ENCODE data around the gene PBX3. TPM values are rescaled to one million over a fixed set of nuclear protein-coding genes. Genes with fewer than 3 reads are reported as not detected.

Gene PBX3
- total RNA-seq, 2 donors from 2014 or later = 37.5 to 46.1 TPM

DNA sequence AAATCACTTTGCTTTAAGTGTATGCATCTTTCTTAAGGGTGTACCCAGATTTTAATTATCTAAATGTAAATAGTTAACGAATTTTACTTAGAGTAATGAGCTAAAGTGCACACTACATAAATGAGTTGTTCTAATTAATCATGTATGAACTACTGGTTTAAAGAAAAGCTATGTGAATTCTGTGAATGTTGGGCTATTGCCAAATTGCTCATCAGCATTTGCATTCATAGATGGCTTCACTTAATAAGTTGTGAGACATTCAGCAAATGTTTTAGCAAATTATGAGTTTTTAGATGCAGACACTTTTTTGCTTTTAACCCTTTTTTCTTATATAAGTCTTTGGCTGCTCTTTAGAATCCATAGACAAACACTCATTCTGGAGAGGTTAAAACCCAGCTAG, 175.7 kb downstream of the PBX3 start:
- DNase-seq = no peak
- H3K4me3 ChIP-seq (ENCODE audit: low read length) = no peak overlapping the region
- H3K36me3 ChIP-seq (ENCODE audit: control insufficient read depth, insufficient read depth, low read length) = peaks cover 3% of the 10 kb centered on the region
- no peaks in the 10 kb centered on the region for H3K27me3 Mint-ChIP-seq (ENCODE audit: insufficient read depth)
- H3K36me3 Mint-ChIP-seq (ENCODE audit: low read depth) = peaks cover 9% of the 10 kb centered on the region
- H3K27ac ChIP-seq (ENCODE audit: low read depth, low read length) = no peak overlapping the region
- no peaks in the 10 kb centered on the region for H3K9me3 ChIP-seq (ENCODE audit: control insufficient read depth, low read length)
- H3K4me3 Mint-ChIP-seq = no peak overlapping the region
- 92 to 100% methylated on average over 1 of the region's 1 CpG for WGBS, 2 experiments (ENCODE audit: insufficient coverage in 1 of 2, insufficient read length in 1 of 2)
- no peaks in the 10 kb centered on the region for H3K9me3 Mint-ChIP-seq
- no peak overlapping the region for H3K9ac ChIP-seq (ENCODE audit: extremely low read depth, low read length, poor library complexity, severe bottlenecking)
- H3K27ac Mint-ChIP-seq = no peak overlapping the region
- no peaks in the 10 kb centered on the region for H3K27me3 ChIP-seq (ENCODE audit: control insufficient read depth, insufficient read depth, low read length, poor library complexity, severe bottlenecking)
- no peaks in the 10 kb centered on the region for H3K4me1 ChIP-seq (ENCODE audit: control insufficient read depth, insufficient read depth, low read length)
- H3K4me1 Mint-ChIP-seq = peaks cover 3% of the 10 kb centered on the region
- TF ChIP-seq, protein P1, sequence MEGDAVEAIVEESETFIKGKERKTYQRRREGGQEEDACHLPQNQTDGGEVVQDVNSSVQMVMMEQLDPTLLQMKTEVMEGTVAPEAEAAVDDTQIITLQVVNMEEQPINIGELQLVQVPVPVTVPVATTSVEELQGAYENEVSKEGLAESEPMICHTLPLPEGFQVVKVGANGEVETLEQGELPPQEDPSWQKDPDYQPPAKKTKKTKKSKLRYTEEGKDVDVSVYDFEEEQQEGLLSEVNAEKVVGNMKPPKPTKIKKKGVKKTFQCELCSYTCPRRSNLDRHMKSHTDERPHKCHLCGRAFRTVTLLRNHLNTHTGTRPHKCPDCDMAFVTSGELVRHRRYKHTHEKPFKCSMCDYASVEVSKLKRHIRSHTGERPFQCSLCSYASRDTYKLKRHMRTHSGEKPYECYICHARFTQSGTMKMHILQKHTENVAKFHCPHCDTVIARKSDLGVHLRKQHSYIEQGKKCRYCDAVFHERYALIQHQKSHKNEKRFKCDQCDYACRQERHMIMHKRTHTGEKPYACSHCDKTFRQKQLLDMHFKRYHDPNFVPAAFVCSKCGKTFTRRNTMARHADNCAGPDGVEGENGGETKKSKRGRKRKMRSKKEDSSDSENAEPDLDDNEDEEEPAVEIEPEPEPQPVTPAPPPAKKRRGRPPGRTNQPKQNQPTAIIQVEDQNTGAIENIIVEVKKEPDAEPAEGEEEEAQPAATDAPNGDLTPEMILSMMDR (conservative IDR thresholded peaks at IDR 0.05) = no peak

GRCh38 chr9:125924351-125924750, 177.2 kb downstream of the PBX3 start:
- Histone ChIP-seq H3K9me3 (ENCODE audit: control insufficient read depth, low read length) (no peaks in the 10 kb centered on the region), H3K27ac (ENCODE audit: low read depth, low read length) (no peak overlapping the region), H3K9ac (ENCODE audit: extremely low read depth, low read length, poor library complexity, severe bottlenecking) (no peak overlapping the region), H3K4me3 (ENCODE audit: low read length) (no peak overlapping the region), H3K27me3 (ENCODE audit: control insufficient read depth, insufficient read depth, low read length, poor library complexity, severe bottlenecking) (no peaks in the 10 kb centered on the region), H3K4me1 (ENCODE audit: control insufficient read depth, insufficient read depth, low read length) (no peaks in the 10 kb centered on the region), H3K36me3 (ENCODE audit: control insufficient read depth, insufficient read depth, low read length) (peaks cover 3% of the 10 kb centered on the region)
- no peaks in the 10 kb centered on the region for H3K27me3 Mint-ChIP-seq (ENCODE audit: insufficient read depth)
- no peak overlapping the region for H3K27ac Mint-ChIP-seq
- H3K36me3 Mint-ChIP-seq (ENCODE audit: low read depth) = peaks cover 6% of the 10 kb centered on the region
- TF ChIP-seq, protein P1 (conservative IDR thresholded peaks at IDR 0.05) = no peak
- H3K4me3 Mint-ChIP-seq = no peak overlapping the region
- peaks cover 4% of the 10 kb centered on the region for H3K4me1 Mint-ChIP-seq
- WGBS, 2 experiments (ENCODE audit: insufficient coverage in 1 of 2, insufficient read length in 1 of 2) = 85 to 96% methylated on average over 2 to 4 of the region's 4 CpGs
- H3K9me3 Mint-ChIP-seq = no peaks in the 10 kb centered on the region
- no peak for DNase-seq

GRCh38 chr9:125926936-125927335, 179.8 kb downstream of the PBX3 start:
- H3K27ac ChIP-seq (ENCODE audit: low read depth, low read length) = no peak overlapping the region
- H3K36me3 Mint-ChIP-seq (ENCODE audit: low read depth) = peaks cover 10% of the 10 kb centered on the region
- no peaks in the 10 kb centered on the region for H3K9me3 Mint-ChIP-seq
- H3K27me3 ChIP-seq (ENCODE audit: control insufficient read depth, insufficient read depth, low read length, poor library complexity, severe bottlenecking) = no peaks in the 10 kb centered on the region
- WGBS, 2 experiments (ENCODE audit: insufficient coverage in 1 of 2, insufficient read length in 1 of 2) = no CpG with 5 or more reads among the region's 1 CpG
- no peak for DNase-seq
- no peaks in the 10 kb centered on the region for H3K9me3 ChIP-seq (ENCODE audit: control insufficient read depth, low read length)
- H3K27ac Mint-ChIP-seq = no peak overlapping the region
- TF ChIP-seq, protein P1 (conservative IDR thresholded peaks at IDR 0.05) = no peak
- no peaks in the 10 kb centered on the region for H3K27me3 Mint-ChIP-seq (ENCODE audit: insufficient read depth)
- H3K4me3 Mint-ChIP-seq = no peak overlapping the region
- H3K4me1 ChIP-seq (ENCODE audit: control insufficient read depth, insufficient read depth, low read length) = no peaks in the 10 kb centered on the region
- no peak overlapping the region for H3K9ac ChIP-seq (ENCODE audit: extremely low read depth, low read length, poor library complexity, severe bottlenecking)
- H3K4me1 Mint-ChIP-seq = peaks cover 11% of the 10 kb centered on the region
- H3K4me3 ChIP-seq (ENCODE audit: low read length) = no peak overlapping the region
- peaks cover 15% of the 10 kb centered on the region for H3K36me3 ChIP-seq (ENCODE audit: control insufficient read depth, insufficient read depth, low read length)
